A549 (cell line): ENCODE measurements around the gene MED14.

Experiments
- BHLHE40 ChIP-seq: IDR thresholded peaks from 2 replicates; pipeline ENCODE4 v1.6.1; 2012; ENCODE audit warnings: low read depth, low read length, inconsistent platforms
- CBX8 ChIP-seq: fragments of 200-600 bp; sonication (generic); IDR thresholded peaks from 2 replicates; pipeline ENCODE4 v1.6.1; 2016
- CEBPB ChIP-seq, 2 experiments: fragments of >200 bp in 1 of 2; sonication (Bioruptor Twin) in 1 of 2; formaldehyde crosslinking in 1 of 2; IDR thresholded peaks; 2 replicates each; pipeline ENCODE4 v1.6.1; 2012 to 2016
- CTCF ChIP-seq: fragments of >200 bp; sonication (Bioruptor Twin); formaldehyde crosslinking; IDR thresholded peaks from 3 replicates; pipeline ENCODE4 v1.5.1; 2016
- EHMT2 ChIP-seq: fragments of 200-600 bp; sonication (generic); IDR thresholded peaks from 2 replicates; pipeline ENCODE4 v1.6.1; 2016; ENCODE audit warnings: antibody characterized with exemption, low read depth, mild to moderate bottlenecking, moderate library complexity
- MAFK ChIP-seq: fragments of 450-650 bp; IDR thresholded peaks from 2 replicates; pipeline ENCODE4 v1.6.1; 2014; ENCODE audit not compliant: partially characterized antibody
- NPAS2 ChIP-seq: fragments of 250-450 bp; sonication (Bioruptor Pico); IDR thresholded peaks from 2 replicates; pipeline ENCODE4 v1.8.0; 2022; ENCODE audit warnings: mild to moderate bottlenecking, moderate library complexity, borderline replicate concordance
- POLR2AphosphoS2 ChIP-seq: conservative IDR thresholded peaks from 2 replicates; pipeline ENCODE4 v1.6.1; 2012; ENCODE audit warnings: low read length, improper control_type of control experiment, inconsistent platforms
- SMC3 ChIP-seq: fragments of >200 bp; sonication (Bioruptor Twin); formaldehyde crosslinking; IDR thresholded peaks from 3 replicates; pipeline ENCODE4 v1.6.1; 2018; ENCODE audit warnings: inconsistent platforms
- SREBF2 ChIP-seq: fragments of 450-650 bp; IDR thresholded peaks from 2 replicates; pipeline ENCODE4 v1.6.1; 2014; ENCODE audit warnings: mild to moderate bottlenecking, moderate library complexity
- USF2 ChIP-seq: fragments of 450-650 bp; IDR thresholded peaks from 2 replicates; pipeline ENCODE4 v1.6.1; 2014; ENCODE audit warnings: antibody characterized with exemption

- no peak for TF ChIP-seq POLR2AphosphoS2
- TF ChIP-seq CTCF = no peak
- no peak for TF ChIP-seq USF2
- TF ChIP-seq NPAS2 = no peak
- TF ChIP-seq SREBF2 = no peak
- no peak for TF ChIP-seq CEBPB (IDR thresholded peaks at IDR 0.05)
- no peak for TF ChIP-seq BHLHE40
- TF ChIP-seq CBX8 = no peak
- no peak for TF ChIP-seq SMC3
- TF ChIP-seq MAFK = no peak
- TF ChIP-seq EHMT2 = no peak
Measured at GRCh38 chrX:40734971-40735324, 394 bp downstream of the MED14 start.
